Stimulated activated naive CD8-positive, alpha-beta T cell treated with anti-CD3 and anti-CD28 coated beads, Interleukin-15, Interleukin-2, amounts not matched to agents 100 ng/mL and 50 ng/mL, for 24 hours (primary cell): Measurements from ENCODE around the gene SMTN.
"Not testable (repeated sequence)": the region's sequence is repeated elsewhere in the genome, so short reads cannot be mapped to it uniquely, and the experiment has no call there.

Experiments
- H3K27ac Mint-ChIP-seq: one replicate; pipeline ENCODE4 v1.8.0; 2021; ENCODE audit warnings: mild to moderate bottlenecking, mixed read lengths
- H3K27me3 Mint-ChIP-seq: one replicate; pipeline ENCODE4 v1.8.0; 2021; ENCODE audit warnings: mixed read lengths
- H3K36me3 Mint-ChIP-seq: one replicate; pipeline ENCODE4 v1.8.0; 2021; ENCODE audit warnings: low read depth, mixed read lengths
- H3K4me1 Mint-ChIP-seq: one replicate; pipeline ENCODE4 v1.8.0; 2021; ENCODE audit warnings: low read depth, mixed read lengths
- H3K4me3 Mint-ChIP-seq: one replicate; pipeline ENCODE4 v1.8.0; 2021; ENCODE audit warnings: mild to moderate bottlenecking, mixed read lengths
- H3K9me3 Mint-ChIP-seq: one replicate; pipeline ENCODE4 v1.8.0; 2021; ENCODE audit warnings: mixed read lengths

The SMTN gene

GRCh38 chr22:31093086-31093850 is 12.2 kb downstream of the SMTN start:
- H3K4me1 Mint-ChIP-seq = no peaks in the 10 kb centered on the region
- H3K27ac Mint-ChIP-seq = no peak overlapping the region
- H3K27me3 Mint-ChIP-seq = no peaks in the 10 kb centered on the region
- no peak overlapping the region for H3K4me3 Mint-ChIP-seq
- no peaks in the 10 kb centered on the region for H3K36me3 Mint-ChIP-seq
- H3K9me3 Mint-ChIP-seq = no peaks in the 10 kb centered on the region

GRCh38 chr22:31094021-31094551 is 13.0 kb downstream of the SMTN start:
- no peak overlapping the region for H3K27ac Mint-ChIP-seq
- no peaks in the 10 kb centered on the region for H3K4me1 Mint-ChIP-seq
- H3K9me3 Mint-ChIP-seq = no peaks in the 10 kb centered on the region
- H3K36me3 Mint-ChIP-seq = no peaks in the 10 kb centered on the region
- H3K4me3 Mint-ChIP-seq = no peak overlapping the region
- H3K27me3 Mint-ChIP-seq = no peaks in the 10 kb centered on the region

GRCh38 chr22:31094741-31095140 is 13.6 kb downstream of the SMTN start:
- H3K27me3 Mint-ChIP-seq = no peaks in the 10 kb centered on the region
- no peaks in the 10 kb centered on the region for H3K9me3 Mint-ChIP-seq
- no peaks in the 10 kb centered on the region for H3K4me1 Mint-ChIP-seq
- no peak overlapping the region for H3K4me3 Mint-ChIP-seq
- H3K36me3 Mint-ChIP-seq = no peaks in the 10 kb centered on the region
- H3K27ac Mint-ChIP-seq = no peak overlapping the region

- no peak overlapping the region for H3K4me3 Mint-ChIP-seq
- no peaks in the 10 kb centered on the region for H3K27me3 Mint-ChIP-seq
- no peaks in the 10 kb centered on the region for H3K4me1 Mint-ChIP-seq
- no peak overlapping the region for H3K27ac Mint-ChIP-seq
- H3K9me3 Mint-ChIP-seq = no peaks in the 10 kb centered on the region
- H3K36me3 Mint-ChIP-seq = no peaks in the 10 kb centered on the region
These were observed 14.6 kb downstream of the SMTN start for GRCh38 chr22:31095637-31096249.

GRCh38 chr22:31096657-31097279 is 15.7 kb downstream of the SMTN start:
- Mint-ChIP-seq H3K36me3 (no peaks in the 10 kb centered on the region), H3K27me3 (no peaks in the 10 kb centered on the region), H3K27ac (no peak overlapping the region), H3K9me3 (no peaks in the 10 kb centered on the region), H3K4me1 (no peaks in the 10 kb centered on the region), H3K4me3 (no peak overlapping the region)

GRCh38 chr22:31097539-31097938 is 16.4 kb downstream of the SMTN start:
- not testable (repeated sequence) for H3K4me3 Mint-ChIP-seq, H3K27ac Mint-ChIP-seq, H3K36me3 Mint-ChIP-seq, H3K4me1 Mint-ChIP-seq, H3K27me3 Mint-ChIP-seq, H3K9me3 Mint-ChIP-seq

- Mint-ChIP-seq H3K27ac (no peak overlapping the region), H3K4me1 (no peaks in the 10 kb centered on the region), H3K4me3 (no peak overlapping the region), H3K27me3 (no peaks in the 10 kb centered on the region), H3K36me3 (no peaks in the 10 kb centered on the region), H3K9me3 (no peaks in the 10 kb centered on the region)
These were observed 17.0 kb downstream of the SMTN start for GRCh38 chr22:31097941-31098631.

GRCh38 chr22:31098632-31099110 is 17.6 kb downstream of the SMTN start:
- Mint-ChIP-seq H3K9me3 (no peaks in the 10 kb centered on the region), H3K4me3 (no peak overlapping the region), H3K27ac (no peak overlapping the region), H3K27me3 (no peaks in the 10 kb centered on the region), H3K36me3 (no peaks in the 10 kb centered on the region), H3K4me1 (no peaks in the 10 kb centered on the region)

GRCh38 chr22:31099386-31099785 is 18.3 kb downstream of the SMTN start:
- Mint-ChIP-seq H3K27me3 (no peaks in the 10 kb centered on the region), H3K4me1 (no peaks in the 10 kb centered on the region)

GRCh38 chr22:31099841-31100761 is 19.0 kb downstream of the SMTN start:
- Mint-ChIP-seq H3K36me3 (no peaks in the 10 kb centered on the region), H3K4me1 (no peaks in the 10 kb centered on the region), H3K27ac (no peak overlapping the region), H3K9me3 (no peaks in the 10 kb centered on the region), H3K4me3 (no peak overlapping the region), H3K27me3 (no peaks in the 10 kb centered on the region)

More at GRCh38 chr22:31099386-31099785, 18.3 kb downstream of the SMTN start:
- Mint-ChIP-seq H3K27ac (no peak overlapping the region), H3K36me3 (no peaks in the 10 kb centered on the region), H3K4me3 (no peak overlapping the region), H3K9me3 (no peaks in the 10 kb centered on the region)

- no peaks in the 10 kb centered on the region for H3K27me3 Mint-ChIP-seq
- H3K4me1 Mint-ChIP-seq = no peaks in the 10 kb centered on the region
- no peak overlapping the region for H3K4me3 Mint-ChIP-seq
- H3K27ac Mint-ChIP-seq = no peak overlapping the region
- H3K9me3 Mint-ChIP-seq = no peaks in the 10 kb centered on the region
- no peaks in the 10 kb centered on the region for H3K36me3 Mint-ChIP-seq
These were observed 19.8 kb downstream of the SMTN start for GRCh38 chr22:31100762-31101525.

- Mint-ChIP-seq H3K27ac (no peak overlapping the region), H3K9me3 (no peaks in the 10 kb centered on the region), H3K4me1 (peaks cover 9% of the 10 kb centered on the region), H3K36me3 (no peaks in the 10 kb centered on the region), H3K27me3 (no peaks in the 10 kb centered on the region), H3K4me3 (no peak overlapping the region)
These were observed 21.4 kb downstream of the SMTN start for GRCh38 chr22:31102441-31103081.

GRCh38 chr22:31103111-31103510 is 22.0 kb downstream of the SMTN start:
- Mint-ChIP-seq H3K4me1 (peaks cover 15% of the 10 kb centered on the region), H3K36me3 (no peaks in the 10 kb centered on the region), H3K27me3 (no peaks in the 10 kb centered on the region), H3K27ac (no peak overlapping the region), H3K9me3 (no peaks in the 10 kb centered on the region), H3K4me3 (no peak overlapping the region)
